AG04449 (cell line): Measurements from ENCODE around the gene CAPG.

Source experiments
- CTCF ChIA-PET: fragments of 350-600 bp; formaldehyde crosslinking; extraction: SDS; loops from one replicate; lab custom pipeline; 2021; ENCODE audit warnings: antibody characterized with exemption; lab: Yijun Ruan, JAX
- POLR2A ChIA-PET: fragments of 400-600, 350-600 bp; formaldehyde crosslinking; extraction: SDS; loops from one replicate; lab custom pipeline; 2020; ENCODE audit warnings: antibody characterized with exemption, inconsistent platforms; lab: Yijun Ruan, JAX
- DNase-seq: peaks from one replicate; pipeline ENCODE4 v3.0.0-alpha.2; 2010; ENCODE audit warnings: low read depth, low spot score
- H3K4me3 ChIP-seq: 2 replicates; pipeline ENCODE4 v1.5.1; 2011; ENCODE audit warnings: low read depth, mild to moderate bottlenecking, control low read depth, low read length
- CTCF ChIP-seq: IDR thresholded peaks from one replicate; pipeline ENCODE4 v1.5.1; 2011; ENCODE audit warnings: mild to moderate bottlenecking, moderate library complexity, low read length, control low read depth, inconsistent platforms; ENCODE audit not compliant: insufficient read depth; ENCODE audit errors: missing control alignments

CAPG gene

DNA sequence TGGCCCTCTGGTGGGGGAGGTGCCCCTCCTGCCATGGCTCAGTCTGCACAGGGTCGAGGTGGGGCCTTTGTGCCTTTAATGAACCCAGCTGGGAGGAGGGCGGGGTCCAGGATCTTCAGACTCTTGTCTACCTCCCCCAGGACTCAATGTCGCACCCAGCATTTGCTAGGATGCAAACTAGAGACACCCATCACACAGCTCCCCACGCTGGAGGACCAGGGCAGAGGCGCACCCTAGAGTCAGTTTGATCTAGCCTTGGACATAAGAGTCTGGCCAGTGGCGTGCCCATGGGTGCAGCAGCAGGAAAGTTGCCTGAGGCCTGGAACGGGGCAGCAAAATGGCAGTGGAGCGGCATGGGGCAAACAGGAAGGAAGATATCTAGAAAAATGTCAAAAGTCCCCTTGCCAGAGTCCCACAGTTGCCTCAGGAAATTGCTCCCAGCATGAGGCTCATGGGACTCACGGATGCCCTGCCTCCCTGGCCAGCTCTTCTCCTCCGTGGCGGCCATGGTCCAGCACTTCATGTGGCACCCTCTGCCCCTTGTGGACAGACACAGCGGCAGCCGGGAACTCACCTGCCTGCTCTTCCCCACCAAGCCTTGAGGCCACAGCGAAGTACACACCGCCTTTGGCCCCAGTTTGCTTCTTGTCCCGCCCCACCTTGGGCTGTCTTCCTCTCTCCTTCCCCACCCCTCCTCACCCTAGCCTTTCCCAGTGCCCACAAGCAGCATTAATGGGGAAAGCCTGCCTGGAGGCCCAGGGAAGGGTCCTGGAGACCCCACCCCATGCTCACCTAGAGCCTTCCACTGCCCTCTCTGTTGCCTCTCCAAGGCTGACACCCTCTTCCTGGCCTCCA lies 26.0 kb upstream of the CAPG start:
- ChIA-PET CTCF (interaction anchor here (3.9 to 34.9 kb wide), 2 partner anchors 16 to 112 kb away, joined by 23 to 922 read pairs; partner anchors contain the start of genes GGCX and MAT2A), POLR2A (interaction anchor here (1.7 to 3.9 kb wide), 2 partner anchors 104 to 114 kb away, joined by 5 to 47 read pairs; partner anchors contain the start of gene MAT2A)
- no peak for TF ChIP-seq CTCF
- no peak for DNase-seq
- no peak overlapping the region for H3K4me3 ChIP-seq

GRCh38 chr2:85435220-85435958 lies 25.2 kb upstream of the CAPG start:
- CTCF ChIA-PET: interaction anchor here (1.0 to 34.9 kb wide), 3 partner anchors 10 to 113 kb away, joined by 3 to 922 read pairs (median 23); partner anchors contain the start of genes GGCX and MAT2A
- no peak for TF ChIP-seq CTCF
- POLR2A ChIA-PET: interaction anchor here (5.6 kb wide), 1 partner anchor 104 kb away, joined by 47 read pairs; the partner anchor contains the start of gene MAT2A
- no peak for DNase-seq
- H3K4me3 ChIP-seq: no peak overlapping the region

GRCh38 chr2:85434696-85435095 lies 24.5 kb upstream of the CAPG start:
- POLR2A ChIA-PET: interaction anchor here (1.3 to 5.6 kb wide), 3 partner anchors 105 to 111 kb away, joined by 3 to 47 read pairs (median 4); partner anchors contain the start of gene MAT2A
- TF ChIP-seq CTCF: no peak
- DNase-seq: no peak
- H3K4me3 ChIP-seq: no peak overlapping the region
- CTCF ChIA-PET: interaction anchor here (0.6 to 34.9 kb wide), 5 partner anchors 9 to 113 kb away, joined by 3 to 922 read pairs (median 3); partner anchors contain the start of genes GGCX and MAT2A

GRCh38 chr2:85433511-85434089 lies 23.4 kb upstream of the CAPG start:
- TF ChIP-seq CTCF: no peak
- H3K4me3 ChIP-seq: no peak overlapping the region
- ChIA-PET POLR2A (interaction anchor here (0.7 to 5.6 kb wide), 9 partner anchors 11 to 117 kb away, joined by 3 to 47 read pairs (median 3); partner anchors contain the start of genes MAT2A and TGOLN2), CTCF (interaction anchor here (1.1 to 34.9 kb wide), 3 partner anchors 10 to 114 kb away, joined by 3 to 922 read pairs (median 23); partner anchors contain the start of genes GGCX and MAT2A)
- peak; percentile 42 for DNase-seq

- CTCF ChIA-PET: interaction anchor here (0.8 to 34.9 kb wide), 3 partner anchors 12 to 116 kb away, joined by 3 to 922 read pairs (median 45); partner anchors contain the start of genes GGCX, MAT2A and SH2D6
- no peak overlapping the region for H3K4me3 ChIP-seq
- POLR2A ChIA-PET: interaction anchor here (5.6 kb wide), 1 partner anchor 108 kb away, joined by 47 read pairs; the partner anchor contains the start of gene MAT2A
- no peak for DNase-seq
- no peak for TF ChIP-seq CTCF
These were observed 21.5 kb upstream of the CAPG start for GRCh38 chr2:85431570-85432205.
